SW480 (cell line): ENCODE data around the gene GTPBP4.

Source experiments
- DNase-seq: peaks from one replicate; pipeline ENCODE4 v3.0.0-alpha.2; 2016; ENCODE audit warnings: low spot score

Gene GTPBP4

GRCh38 chr10:966466-967235 is 21.6 kb upstream of the GTPBP4 start:
- no peak for DNase-seq

- DNase-seq = no peak
Measured at GRCh38 chr10:968546-969199, 19.6 kb upstream of the GTPBP4 start.

GRCh38 chr10:969473-970150 is 18.6 kb upstream of the GTPBP4 start:
- DNase-seq = no peak

GRCh38 chr10:970311-971149 is 17.7 kb upstream of the GTPBP4 start:
- DNase-seq = no peak

GRCh38 chr10:971150-971542 is 17.1 kb upstream of the GTPBP4 start:
- DNase-seq = no peak

- no peak for DNase-seq
Measured at GRCh38 chr10:971613-972012, 16.6 kb upstream of the GTPBP4 start.

GRCh38 chr10:972763-973162 is 15.5 kb upstream of the GTPBP4 start:
- DNase-seq = no peak

- DNase-seq = no peak
Measured at GRCh38 chr10:974038-974784, 14.0 kb upstream of the GTPBP4 start.

- DNase-seq = no peak
Measured at GRCh38 chr10:974785-975074, 13.5 kb upstream of the GTPBP4 start.

- DNase-seq = no peak
Measured at GRCh38 chr10:976316-976715, 11.9 kb upstream of the GTPBP4 start.

- no peak for DNase-seq
Measured at GRCh38 chr10:978826-979421, 9.3 kb upstream of the GTPBP4 start.

GRCh38 chr10:980468-981093 is 7.7 kb upstream of the GTPBP4 start:
- DNase-seq = no peak

GRCh38 chr10:983401-983800 is 4.8 kb upstream of the GTPBP4 start:
- DNase-seq = no peak

GRCh38 chr10:983971-984655 is 4.1 kb upstream of the GTPBP4 start:
- DNase-seq = no peak

GRCh38 chr10:985361-985760 is 2.9 kb upstream of the GTPBP4 start:
- DNase-seq = no peak

- DNase-seq = peak; percentile 7
Measured at GRCh38 chr10:986137-986825, 2.0 kb upstream of the GTPBP4 start.

GRCh38 chr10:986881-987619 is 1.2 kb upstream of the GTPBP4 start:
- DNase-seq = no peak

GRCh38 chr10:987620-987869 is 689 bp upstream of the GTPBP4 start:
- DNase-seq = peak; percentile 5
